Stimulated activated CD8-positive, alpha-beta memory T cell treated with anti-CD3 and anti-CD28 coated beads, Interleukin-12 subunit alpha, Interleukin-12 subunit beta, amount 100 ng/mL, for 4 hours (primary cell): ENCODE results near the gene MAP3K2.

Experiments
- DNase-seq: peaks from one replicate; pipeline ENCODE4 v3.0.0-alpha.2; 2020; ENCODE audit warnings: low read depth

MAP3K2 gene

GRCh38 chr2:127387655-127388422 lies at the start of gene MAP3K2:
Gene MAP3K2 (minus strand): TSS chr2:127387975. CDS start chr2:127343129, 44,846 bp downstream.
- DNase-seq, result peak; percentile 96

GRCh38 chr2:127437056-127437455 lies 49.3 kb upstream of the MAP3K2 start:
- no peak for DNase-seq

- DNase-seq, result no peak
Measured at GRCh38 chr2:127434515-127434914, 46.7 kb upstream of the MAP3K2 start.

GRCh38 chr2:127431408-127432023 lies 43.7 kb upstream of the MAP3K2 start:
- no peak for DNase-seq

- DNase-seq, result no peak
Measured at GRCh38 chr2:127429844-127430425, 42.2 kb upstream of the MAP3K2 start.

- no peak for DNase-seq
Measured at GRCh38 chr2:127429291-127429690, 41.5 kb upstream of the MAP3K2 start.

- DNase-seq, result no peak
Measured at GRCh38 chr2:127428815-127429109, 41.0 kb upstream of the MAP3K2 start.

- no peak for DNase-seq
Measured at GRCh38 chr2:127428057-127428814, 40.5 kb upstream of the MAP3K2 start.

- DNase-seq, result no peak
Measured at GRCh38 chr2:127427376-127428056, 39.7 kb upstream of the MAP3K2 start.

GRCh38 chr2:127426501-127427354 lies 39.0 kb upstream of the MAP3K2 start:
- no peak for DNase-seq

- no peak for DNase-seq
Measured at GRCh38 chr2:127425540-127426490, 38.0 kb upstream of the MAP3K2 start.

- no peak for DNase-seq
Measured at GRCh38 chr2:127424598-127425520, 37.1 kb upstream of the MAP3K2 start.

GRCh38 chr2:127423880-127424279 lies 36.1 kb upstream of the MAP3K2 start:
- no peak for DNase-seq

- DNase-seq, result no peak
Measured at GRCh38 chr2:127423478-127423843, 35.7 kb upstream of the MAP3K2 start.

- DNase-seq, result no peak
Measured at GRCh38 chr2:127422559-127423477, 35.0 kb upstream of the MAP3K2 start.

GRCh38 chr2:127421871-127422558 lies 34.2 kb upstream of the MAP3K2 start:
- DNase-seq, result no peak

- DNase-seq, result no peak
Measured at GRCh38 chr2:127421116-127421800, 33.5 kb upstream of the MAP3K2 start.
